Mammary epithelial cell (primary cell): ENCODE data around the gene PRSS37.
"Not testable (repeated sequence)": the region's sequence is repeated elsewhere in the genome, so short reads cannot be mapped to it uniquely, and the experiment has no call there.

Experiments used
- EZH2 ChIP-seq: IDR thresholded peaks from 2 replicates; pipeline ENCODE4 v1.6.1; 2012; ENCODE audit warnings: low read length, inconsistent platforms, borderline replicate concordance
- TF ChIP-seq, protein P1 (sequence below), 2 donors: IDR thresholded peaks in 1 of 2; conservative IDR thresholded peaks in 1 of 2; 2 replicates each; pipeline ENCODE4 v1.5.1; 2011 to 2012; ENCODE audit warnings: inconsistent platforms in 2 of 2, low read length in 2 of 2, mild to moderate bottlenecking in 2 of 2, control low read depth in 1 of 2, low read depth in 1 of 2; ENCODE audit not compliant: insufficient read depth in 1 of 2; ENCODE audit errors: extremely low read depth in 1 of 2

DNA sequence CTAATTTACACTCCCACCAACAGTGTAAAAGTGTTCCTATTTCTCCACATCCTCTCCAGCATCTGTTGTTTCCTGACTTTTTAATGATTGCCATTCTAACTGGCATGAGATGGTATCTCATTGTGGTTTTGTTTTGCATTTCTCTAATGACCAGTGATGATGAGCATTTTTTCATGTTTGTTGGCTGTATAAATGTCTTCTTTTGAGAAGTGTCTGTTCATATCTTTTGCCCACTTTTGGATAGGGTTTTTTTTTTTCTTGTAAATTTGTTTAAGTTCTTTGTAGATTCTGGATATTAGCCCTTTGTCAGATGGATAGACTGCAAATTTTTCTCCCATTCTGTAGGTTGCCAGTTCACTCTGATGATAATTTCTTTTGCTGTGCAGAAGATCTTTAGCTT is 18.9 kb downstream of the PRSS37 start:
- TF ChIP-seq, protein P1, sequence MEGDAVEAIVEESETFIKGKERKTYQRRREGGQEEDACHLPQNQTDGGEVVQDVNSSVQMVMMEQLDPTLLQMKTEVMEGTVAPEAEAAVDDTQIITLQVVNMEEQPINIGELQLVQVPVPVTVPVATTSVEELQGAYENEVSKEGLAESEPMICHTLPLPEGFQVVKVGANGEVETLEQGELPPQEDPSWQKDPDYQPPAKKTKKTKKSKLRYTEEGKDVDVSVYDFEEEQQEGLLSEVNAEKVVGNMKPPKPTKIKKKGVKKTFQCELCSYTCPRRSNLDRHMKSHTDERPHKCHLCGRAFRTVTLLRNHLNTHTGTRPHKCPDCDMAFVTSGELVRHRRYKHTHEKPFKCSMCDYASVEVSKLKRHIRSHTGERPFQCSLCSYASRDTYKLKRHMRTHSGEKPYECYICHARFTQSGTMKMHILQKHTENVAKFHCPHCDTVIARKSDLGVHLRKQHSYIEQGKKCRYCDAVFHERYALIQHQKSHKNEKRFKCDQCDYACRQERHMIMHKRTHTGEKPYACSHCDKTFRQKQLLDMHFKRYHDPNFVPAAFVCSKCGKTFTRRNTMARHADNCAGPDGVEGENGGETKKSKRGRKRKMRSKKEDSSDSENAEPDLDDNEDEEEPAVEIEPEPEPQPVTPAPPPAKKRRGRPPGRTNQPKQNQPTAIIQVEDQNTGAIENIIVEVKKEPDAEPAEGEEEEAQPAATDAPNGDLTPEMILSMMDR (conservative IDR thresholded peaks at IDR 0.05 in 1 of 2, IDR thresholded peaks at IDR 0.05 in 1 of 2; ENCODE audit: extremely low read depth in 1 of 2, insufficient read depth in 1 of 2, low read depth in 1 of 2, low read length in 2 of 2): not testable (repeated sequence)
- not testable (repeated sequence) for TF ChIP-seq EZH2
